Activated T-cell treated with anti-CD3 and anti-CD28 coated beads for 1 hour (primary cell): ENCODE data around the gene CKS1B.

ENCODE experiments used
- DNase-seq: peaks from one replicate; pipeline ENCODE4 v3.0.0-alpha.2; 2020; ENCODE audit warnings: low read depth

The CKS1B gene

DNA sequence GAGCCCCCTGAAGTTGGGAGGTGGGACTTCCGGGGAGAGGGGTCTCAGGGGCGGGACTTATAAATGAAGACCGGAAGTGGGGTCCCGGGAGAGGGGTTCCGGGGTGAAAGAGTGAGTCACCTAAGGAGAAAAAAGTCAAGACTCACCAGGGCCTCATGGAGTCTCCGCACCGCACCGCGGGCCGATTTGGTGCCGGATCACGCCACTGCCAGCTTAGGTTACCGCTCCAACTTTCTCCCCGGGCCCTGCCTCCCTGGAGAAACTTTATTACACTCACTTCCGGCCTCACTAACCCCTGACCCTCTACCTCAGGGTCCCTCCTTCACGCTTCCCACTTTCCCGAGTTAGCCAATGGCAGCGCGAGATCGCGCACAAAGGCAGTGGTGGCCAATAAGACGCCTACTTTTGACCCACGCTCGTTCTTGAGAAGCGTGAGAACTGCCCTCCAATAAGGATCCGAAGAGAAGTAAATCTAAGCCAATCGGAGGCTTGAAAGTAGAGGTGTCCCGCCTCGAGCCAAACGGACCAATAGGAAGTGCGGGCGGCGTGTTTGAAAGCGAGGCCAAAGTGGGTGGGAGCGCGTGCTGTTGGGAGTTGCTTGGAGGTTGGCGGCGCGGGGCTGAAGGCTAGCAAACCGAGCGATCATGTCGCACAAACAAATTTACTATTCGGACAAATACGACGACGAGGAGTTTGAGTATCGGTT lies at the start of gene CKS1B:
TSS of gene CKS1B (plus strand) at position 580 of the 706 bp plus-strand sequence. CDS start at position 645, 65 bp downstream.
- DNase-seq, result peak; percentile 95

DNA sequence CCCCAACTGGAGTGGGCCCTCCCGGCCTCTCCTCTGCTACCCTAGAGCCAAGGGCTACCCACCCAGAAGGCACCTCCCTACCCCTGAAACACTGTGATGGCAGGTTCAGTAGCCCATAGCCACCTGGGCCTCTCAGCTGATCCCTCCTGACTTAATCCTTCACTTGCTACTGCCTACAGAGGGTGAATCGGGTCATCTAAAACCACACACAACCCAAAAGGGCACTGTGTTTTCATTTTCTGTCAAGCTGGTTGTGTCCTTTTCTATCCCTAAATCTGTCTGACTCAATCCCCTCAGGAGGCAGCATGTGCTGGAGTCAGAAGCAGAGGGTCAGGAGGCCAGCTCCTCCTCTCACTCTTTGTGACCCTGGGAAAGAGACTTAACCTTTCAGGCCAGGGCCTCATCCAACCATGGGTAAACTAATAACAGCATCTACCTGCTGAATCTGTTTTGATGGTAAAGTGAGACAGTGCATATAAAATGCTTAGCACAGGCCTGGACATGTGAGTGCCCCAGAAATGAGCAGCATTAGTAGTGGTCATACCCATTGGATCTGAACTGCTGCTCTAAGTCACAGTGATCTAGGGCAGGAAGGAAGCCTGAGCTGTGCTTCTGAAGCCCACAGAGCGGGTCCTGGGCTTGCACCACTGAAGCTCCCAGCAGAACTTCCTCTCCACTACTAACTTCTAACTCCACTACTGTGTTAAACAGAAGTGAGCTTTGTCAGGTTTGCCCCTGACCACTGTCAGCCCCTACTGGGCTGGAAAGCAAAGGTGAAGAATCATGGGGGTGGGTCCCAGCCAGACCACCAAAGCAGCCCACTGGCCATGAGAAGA lies 48.9 kb upstream of the CKS1B start:
- DNase-seq, result no peak

- no peak for DNase-seq
These were observed 48.3 kb upstream of the CKS1B start for GRCh38 chr1:154926201-154926600.

DNA sequence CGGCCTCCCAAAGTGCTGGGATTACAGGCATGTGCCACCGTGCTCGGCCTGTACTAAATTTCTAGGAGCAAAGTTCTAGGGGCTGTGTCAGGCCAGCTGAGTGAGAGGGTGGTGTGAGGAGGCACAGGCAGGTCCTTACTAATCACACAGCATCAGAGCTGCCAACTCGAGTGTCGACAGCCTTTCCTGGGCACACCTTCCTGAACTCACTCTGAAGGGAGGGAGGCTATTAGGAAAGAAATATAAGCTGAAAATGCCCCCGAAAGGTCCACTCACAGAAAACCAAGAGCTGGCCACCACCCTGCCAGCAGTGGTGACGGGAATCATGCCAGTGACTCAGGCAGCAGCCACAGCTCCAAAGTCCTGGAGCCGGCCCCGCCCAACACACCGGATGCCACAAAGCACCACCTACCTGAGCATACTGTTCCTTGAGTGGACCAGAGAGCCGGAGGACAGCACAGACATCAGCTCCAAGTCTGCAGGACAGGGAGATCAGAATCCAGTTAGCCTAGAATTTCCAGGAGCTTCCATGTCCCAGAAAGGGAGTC lies 42.5 kb upstream of the CKS1B start:
- DNase-seq, result no peak

GRCh38 chr1:154934358-154934948 lies 40.0 kb upstream of the CKS1B start:
- DNase-seq, result no peak

DNA sequence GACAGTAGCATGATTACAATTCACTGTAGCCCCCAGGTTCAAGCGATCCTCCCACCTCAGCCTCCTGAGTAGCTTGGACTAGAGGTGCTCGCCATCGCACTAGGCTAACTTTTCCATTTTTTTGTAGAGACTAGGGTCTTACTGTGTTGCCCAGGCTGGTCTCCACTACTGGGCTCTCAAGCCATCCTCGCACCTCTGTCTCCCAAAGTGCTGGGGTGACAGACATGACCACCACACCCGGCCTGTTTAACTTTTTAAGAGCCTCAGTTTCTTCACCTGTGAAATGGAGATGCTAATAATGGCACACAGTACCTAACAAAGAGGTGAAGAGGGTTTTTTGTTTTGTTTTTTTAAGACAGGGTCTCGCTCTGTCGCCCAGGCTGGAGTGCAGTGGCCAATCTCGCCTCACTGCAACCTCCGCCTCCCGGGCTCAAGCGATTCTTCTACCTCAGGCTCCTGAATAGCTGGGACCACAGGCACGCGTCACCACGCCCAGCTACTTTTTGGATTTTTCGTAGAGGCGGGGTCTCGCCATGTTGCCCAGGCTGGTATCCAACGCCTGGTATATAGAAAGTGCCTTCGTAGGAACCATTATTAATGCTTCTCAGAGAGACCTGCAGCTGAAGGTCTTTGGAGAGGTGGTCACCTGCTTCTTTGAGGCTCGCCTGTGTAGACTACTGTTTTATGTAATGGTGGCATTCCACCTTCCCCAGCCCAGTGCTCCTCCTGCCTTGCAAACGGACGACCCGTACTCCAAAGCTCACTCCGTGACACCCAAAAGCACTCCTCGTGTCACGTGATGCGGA lies 38.5 kb upstream of the CKS1B start:
- no peak for DNase-seq

GRCh38 chr1:154936555-154937084 lies 37.9 kb upstream of the CKS1B start, which contains the start of gene PMVK:
TSS of gene PMVK (minus strand) at chr1:154936719. CDS start at chr1:154936685, 34 bp downstream.
- DNase-seq, result peak; percentile 92

GRCh38 chr1:154937085-154937987 lies 37.1 kb upstream of the CKS1B start:
- peak; percentile 82 for DNase-seq

GRCh38 chr1:154937988-154938386 lies 36.5 kb upstream of the CKS1B start:
- DNase-seq, result no peak

GRCh38 chr1:154938604-154939399 lies 35.7 kb upstream of the CKS1B start:
- no peak for DNase-seq

DNA sequence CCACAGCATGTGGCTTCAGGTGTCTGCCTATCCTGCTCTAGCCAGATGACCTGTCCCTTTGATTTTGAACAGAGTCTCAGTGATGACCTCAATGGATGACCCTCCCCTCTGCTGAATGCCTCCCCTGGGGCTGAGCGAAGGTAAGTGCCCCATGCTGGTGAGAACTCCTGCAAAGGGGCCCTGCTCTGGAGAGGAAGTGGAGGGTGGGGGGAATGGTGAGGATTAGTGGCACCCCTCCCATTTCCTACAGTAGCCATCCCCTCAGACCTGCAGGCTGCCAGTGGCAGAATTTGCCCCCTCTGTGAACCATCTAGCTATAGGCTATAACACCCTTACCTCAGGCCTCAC lies 34.3 kb upstream of the CKS1B start:
- no peak for DNase-seq

- no peak for DNase-seq
These were observed 33.8 kb upstream of the CKS1B start for GRCh38 chr1:154940651-154941194.

- no peak for DNase-seq
These were observed 33.0 kb upstream of the CKS1B start for GRCh38 chr1:154941333-154942013.

- peak; percentile 29 for DNase-seq
These were observed 30.7 kb upstream of the CKS1B start for GRCh38 chr1:154943649-154944400.

DNA sequence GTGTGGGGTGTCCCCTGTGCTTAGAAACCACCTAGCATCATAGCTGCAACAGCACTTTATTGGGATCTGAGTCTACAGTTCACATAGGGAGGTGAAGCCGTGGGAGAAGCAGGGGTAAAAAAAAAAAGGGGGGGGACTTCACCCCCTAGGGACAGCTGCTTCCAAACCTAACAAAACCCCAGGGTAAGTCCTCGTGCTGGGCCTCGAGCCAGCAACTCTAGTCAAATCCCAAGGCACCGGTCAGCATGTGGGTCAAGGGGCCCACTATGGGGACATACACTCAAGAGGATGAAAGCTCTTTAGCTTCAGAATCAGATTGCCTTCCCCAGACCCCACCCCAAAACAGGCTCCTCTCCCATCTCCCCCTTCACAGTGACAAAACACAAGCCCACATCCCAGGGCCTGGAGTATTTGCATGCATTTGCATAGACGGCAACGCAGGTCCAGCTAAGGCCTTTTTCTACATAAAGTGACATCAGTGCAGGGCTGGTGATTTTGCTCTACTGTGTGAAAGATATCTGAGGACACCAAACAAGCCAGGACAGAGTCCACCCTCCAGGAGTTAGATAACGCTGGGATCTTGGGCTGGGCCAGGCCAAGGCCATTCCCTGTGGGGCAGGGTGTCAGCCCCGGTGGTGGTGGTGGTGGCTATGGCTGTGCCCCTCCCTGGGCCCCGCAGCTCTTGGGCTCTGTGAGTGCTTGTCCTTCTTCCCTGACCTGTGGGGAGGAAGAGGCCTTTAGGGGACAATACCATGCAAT lies 29.9 kb upstream of the CKS1B start:
- DNase-seq, result no peak

- no peak for DNase-seq
These were observed 29.1 kb upstream of the CKS1B start for GRCh38 chr1:154945160-154945961.
